WTC11 (cell line): ENCODE measurements around the gene SAMD8. TPM values are rescaled to one million over a fixed set of nuclear protein-coding genes. Genes with fewer than 3 reads are reported as not detected.
A peak's percentile ranks its signal among the peaks of the same experiment; 100 is the strongest.

Experiments
- ATAC-seq: fragments of 200-7000 bp; cut with Tn5 transposase; 2 replicates; pipeline ENCODE4 v1.10.0; 2021; ENCODE audit warnings: mild to moderate bottlenecking, moderate library complexity
- CTCF ChIA-PET: fragments of 300-600 bp; sonication (Branson Sonifier 250); formaldehyde crosslinking; loops from one replicate; lab custom pipeline; 2021; ENCODE audit warnings: antibody characterized with exemption; lab: Charles Lee
- POLR2A ChIA-PET: fragments of 350-600 bp; sonication (Branson Sonifier 250); formaldehyde crosslinking; loops from one replicate; lab custom pipeline; 2021; ENCODE audit warnings: antibody characterized with exemption; lab: Charles Lee
- DNase-seq: peaks from one replicate; pipeline ENCODE4 v3.0.0; 2021; ENCODE audit warnings: low spot score
- H3K27ac Mint-ChIP-seq: 2 replicates; pipeline ENCODE4 v1.8.0; 2021; ENCODE audit warnings: mixed read lengths
- H3K27me3 Mint-ChIP-seq: 2 replicates; pipeline ENCODE4 v1.8.0; 2021; ENCODE audit warnings: low read depth, mild to moderate bottlenecking, moderate library complexity, mixed read lengths
- H3K36me3 Mint-ChIP-seq: 2 replicates; pipeline ENCODE4 v1.8.0; 2021; ENCODE audit warnings: mixed read lengths
- H3K4me1 Mint-ChIP-seq: 2 replicates; pipeline ENCODE4 v1.8.0; 2022; ENCODE audit warnings: mixed read lengths
- H3K4me3 Mint-ChIP-seq: 2 replicates; pipeline ENCODE4 v1.8.0; 2021; ENCODE audit warnings: mild to moderate bottlenecking, moderate library complexity, mixed read lengths
- H3K9me3 Mint-ChIP-seq: 2 replicates; pipeline ENCODE4 v1.8.0; 2021; ENCODE audit warnings: mixed read lengths
- CBFB ChIP-seq: sonication (generic); formaldehyde crosslinking; IDR thresholded peaks from 2 replicates; pipeline ENCODE4 v1.8.1; 2022; ENCODE audit warnings: mild to moderate bottlenecking, low read depth, missing genetic modification reagents
- CREM ChIP-seq: sonication (generic); formaldehyde crosslinking; IDR thresholded peaks from 2 replicates; pipeline ENCODE4 v1.8.1; 2022; ENCODE audit warnings: mild to moderate bottlenecking, missing genetic modification reagents, moderate library complexity
- E2F4 ChIP-seq: sonication (generic); formaldehyde crosslinking; IDR thresholded peaks from 2 replicates; pipeline ENCODE4 v1.8.1; 2022; ENCODE audit warnings: low read depth, mild to moderate bottlenecking, moderate library complexity, missing genetic modification reagents, borderline replicate concordance
- E2F5 ChIP-seq: sonication (generic); formaldehyde crosslinking; IDR thresholded peaks from 2 replicates; pipeline ENCODE4 v1.8.1; 2022; ENCODE audit warnings: mild to moderate bottlenecking, moderate library complexity, missing genetic modification reagents
- ETV6 ChIP-seq: sonication (generic); formaldehyde crosslinking; IDR thresholded peaks from 2 replicates; pipeline ENCODE4 v1.8.1; 2022; ENCODE audit warnings: mild to moderate bottlenecking, missing genetic modification reagents
- GTF2I ChIP-seq: fragments of 250-450 bp; sonication (Bioruptor Pico); conservative IDR thresholded peaks from 2 replicates; pipeline ENCODE4 v1.4.0; 2021; ENCODE audit warnings: mild to moderate bottlenecking
- HMGA2 ChIP-seq: fragments of 250-450 bp; sonication (Bioruptor Pico); IDR thresholded peaks from 2 replicates; pipeline ENCODE4 v1.4.0; 2021; ENCODE audit warnings: mild to moderate bottlenecking, moderate library complexity
- JUN ChIP-seq: sonication (generic); formaldehyde crosslinking; IDR thresholded peaks from 2 replicates; pipeline ENCODE4 v1.8.0; 2023; ENCODE audit warnings: mild to moderate bottlenecking, missing genetic modification reagents
- NFATC4 ChIP-seq: fragments of 250-450 bp; sonication (Bioruptor Pico); IDR thresholded peaks from 2 replicates; pipeline ENCODE4 v1.9.0; 2021; ENCODE audit warnings: mild to moderate bottlenecking
- NFE2L1 ChIP-seq: sonication (generic); formaldehyde crosslinking; IDR thresholded peaks from 2 replicates; pipeline ENCODE4 v1.8.1; 2023; ENCODE audit warnings: missing genetic modification reagents
- OVOL2 ChIP-seq: fragments of 250-450 bp; sonication (Bioruptor Pico); IDR thresholded peaks from 2 replicates; pipeline ENCODE4 v1.9.0; 2021; ENCODE audit warnings: mild to moderate bottlenecking, borderline replicate concordance
- TEAD4 ChIP-seq: sonication (generic); formaldehyde crosslinking; IDR thresholded peaks from 2 replicates; pipeline ENCODE4 v1.8.0; 2022; ENCODE audit warnings: mild to moderate bottlenecking, missing genetic modification reagents
- TP53 ChIP-seq: sonication (generic); formaldehyde crosslinking; IDR thresholded peaks from 2 replicates; pipeline ENCODE4 v1.8.1; 2023; ENCODE audit warnings: mild to moderate bottlenecking, missing genetic modification reagents
- ZBTB43 ChIP-seq: sonication (generic); formaldehyde crosslinking; IDR thresholded peaks from 2 replicates; pipeline ENCODE4 v1.8.1; 2023; ENCODE audit warnings: mild to moderate bottlenecking, missing genetic modification reagents
- ZNF138 ChIP-seq: sonication (generic); formaldehyde crosslinking; conservative IDR thresholded peaks from 2 replicates; pipeline ENCODE4 v1.8.1; 2022; ENCODE audit warnings: mild to moderate bottlenecking, moderate library complexity, missing genetic modification reagents
- ZNF317 ChIP-seq: sonication (generic); formaldehyde crosslinking; IDR thresholded peaks from 2 replicates; pipeline ENCODE4 v1.8.1; 2023; ENCODE audit warnings: low read depth, mild to moderate bottlenecking, moderate library complexity, missing genetic modification reagents, borderline replicate concordance
- ZSCAN18 ChIP-seq: fragments of 250-450 bp; sonication (Bioruptor Pico); IDR thresholded peaks from 2 replicates; pipeline ENCODE4 v2.1.2; 2022; ENCODE audit warnings: mild to moderate bottlenecking, moderate library complexity
- total RNA-seq: library from RNA; stranded (reverse); gene quantifications from 3 replicates; pipeline ENCODE4 v1.2.3, GENCODE V29; 2021

The SAMD8 gene
- total RNA-seq, 1 experiment from 2014 or later = 23.0 TPM

- TF ChIP-seq TEAD4 (CRISPR knock-in tag) (no peak), E2F5 (CRISPR knock-in tag) (no peak), HMGA2 (CRISPR knock-in tag) (no peak)
- TF ChIP-seq, all 79 proteins: peak for 0
These were observed 56.8 kb downstream of the SAMD8 start (continued) for GRCh38 chr10:75168275-75168674.

- peaks cover 8% of the 10 kb centered on the region for H3K4me1 Mint-ChIP-seq
- H3K9me3 Mint-ChIP-seq = no peaks in the 10 kb centered on the region
- H3K27ac Mint-ChIP-seq = peak overlapping the region; percentile 76; the same call in 1 of the 2 replicates
- CTCF ChIA-PET = no interaction called here
- H3K4me3 Mint-ChIP-seq = no peak overlapping the region
- peaks cover 23% of the 10 kb centered on the region for H3K36me3 Mint-ChIP-seq
- DNase-seq (no peak), ATAC-seq (no peak)
- H3K27me3 Mint-ChIP-seq = no peaks in the 10 kb centered on the region
- POLR2A ChIA-PET = no interaction called here
- no peak for TF ChIP-seq E2F4 (CRISPR knock-in tag)
- TF ChIP-seq OVOL2 (CRISPR knock-in tag) = no peak
- TF ChIP-seq CREM (CRISPR knock-in tag) = no peak
- no peak for TF ChIP-seq JUN (CRISPR knock-in tag)
- TF ChIP-seq NFE2L1 = no peak
These were observed 58.8 kb downstream of the SAMD8 start for GRCh38 chr10:75170215-75170614.

GRCh38 chr10:75175046-75175445, 63.6 kb downstream of the SAMD8 start:
- Mint-ChIP-seq H3K9me3 (no peaks in the 10 kb centered on the region), H3K36me3 (peaks cover 12% of the 10 kb centered on the region), H3K27me3 (no peaks in the 10 kb centered on the region), H3K27ac (peak overlapping the region; percentile 54; the same call in 1 of the 2 replicates), H3K4me3 (no peak overlapping the region), H3K4me1 (0 out of 2 replicates have a peak, but pooled peaks cover 2% of the 10 kb centered on the region)
- ChIA-PET CTCF (interaction anchor here (1.4 kb wide), 1 partner anchor 13 kb away, joined by 3 read pairs; no protein-coding TSS in a partner anchor), POLR2A (no interaction called here)
- DNase-seq = no peak
- TF ChIP-seq ZNF317 (CRISPR knock-in tag) (no peak), ZNF138 (no peak), ETV6 (CRISPR knock-in tag) (no peak), CREM (CRISPR knock-in tag) (no peak), ZSCAN18 (CRISPR knock-in tag) (no peak), OVOL2 (CRISPR knock-in tag) (no peak), TP53 (CRISPR knock-in tag) (no peak)
- ATAC-seq = no peak

- no peaks in the 10 kb centered on the region for H3K9me3 Mint-ChIP-seq
- no peaks in the 10 kb centered on the region for H3K27me3 Mint-ChIP-seq
- ChIA-PET POLR2A (no interaction called here), CTCF (interaction anchor here (1.4 to 1.5 kb wide), 2 partner anchors 12 to 60 kb away, joined by 3 to 7 read pairs; partner anchors contain the start of gene COMTD1)
- ATAC-seq (no peak), DNase-seq (no peak)
- H3K27ac Mint-ChIP-seq = no peak overlapping the region
- peaks cover 11% of the 10 kb centered on the region for H3K36me3 Mint-ChIP-seq
- H3K4me3 Mint-ChIP-seq = no peak overlapping the region
- TF ChIP-seq CBFB (CRISPR knock-in tag) = no peak
- TF ChIP-seq E2F5 (CRISPR knock-in tag) = no peak
- TF ChIP-seq ZBTB43 (CRISPR knock-in tag) = no peak
- TF ChIP-seq NFATC4 (CRISPR knock-in tag) = no peak
- no peak for TF ChIP-seq GTF2I
- H3K4me1 Mint-ChIP-seq = no peaks in the 10 kb centered on the region
These were observed 64.6 kb downstream of the SAMD8 start for GRCh38 chr10:75176046-75176445.
